NCI-H82 (cell line): ENCODE measurements around the gene COL13A1.
A peak's percentile ranks its signal among the peaks of the same experiment; 100 is the strongest.

ENCODE experiments used
- DNase-seq: peaks from one replicate; lab custom pipeline; 2025; lab: John Stamatoyannopoulos, UW

The COL13A1 gene

DNA sequence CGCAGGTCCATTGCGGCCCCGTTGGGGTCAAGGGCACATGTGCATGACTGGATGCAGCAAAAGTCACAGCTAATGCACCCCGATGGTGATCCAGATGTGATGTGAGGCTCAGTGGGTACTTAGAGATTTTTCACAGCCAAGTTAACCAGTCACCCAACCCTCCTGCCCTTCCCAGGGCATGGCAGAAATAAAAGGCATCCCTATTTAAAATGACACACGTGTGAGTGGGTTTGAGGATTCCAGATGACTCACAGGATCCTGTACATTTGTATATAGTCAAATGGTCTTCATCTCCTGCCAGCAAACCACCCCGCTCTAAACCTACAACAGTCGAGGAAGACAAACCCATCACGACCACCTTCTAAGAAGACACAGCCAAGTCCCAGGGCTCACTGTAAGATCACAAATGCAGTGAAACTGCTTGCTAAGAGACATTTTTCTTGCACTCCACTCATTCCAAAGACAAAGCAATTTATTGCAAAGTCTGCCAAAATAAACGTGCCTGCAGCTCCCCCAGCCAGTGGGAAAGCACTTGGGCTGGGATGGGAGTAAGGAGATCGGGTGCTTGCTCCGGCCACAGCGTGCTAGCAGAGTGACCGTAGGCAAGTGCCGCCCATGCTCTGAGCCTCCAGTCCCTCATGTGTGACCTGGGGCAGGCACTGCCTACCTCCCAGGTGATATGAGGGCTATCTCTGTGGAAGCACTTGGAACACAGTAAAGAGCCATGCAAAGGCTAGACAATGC lies 164.4 kb downstream of the COL13A1 start:
- no peak for DNase-seq

- peak; percentile 22 for DNase-seq
Measured at GRCh38 chr10:69968830-69969229, 167.1 kb downstream of the COL13A1 start.

GRCh38 chr10:69969977-69970376 lies 168.3 kb downstream of the COL13A1 start:
- DNase-seq, result no peak

DNA sequence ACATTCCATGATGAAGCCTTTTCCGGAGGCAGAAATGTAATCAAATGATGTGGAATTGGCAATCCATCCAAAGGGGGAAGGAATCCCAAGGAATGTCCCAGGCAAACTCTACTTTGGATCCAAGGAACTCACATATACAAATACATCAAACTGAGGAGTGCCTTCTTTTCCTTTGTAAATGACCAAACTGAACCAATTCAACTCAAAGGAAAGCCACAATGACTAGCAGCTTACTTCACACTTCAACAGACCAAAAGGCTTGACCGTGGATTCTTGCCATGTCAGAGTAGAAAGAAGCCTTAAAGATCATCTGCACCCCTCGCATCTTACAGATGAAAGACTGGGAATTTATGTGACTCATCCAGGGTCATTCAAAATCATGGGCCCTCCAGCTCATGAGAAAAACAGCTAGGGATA lies 171.3 kb downstream of the COL13A1 start:
- no peak for DNase-seq

GRCh38 chr10:69973678-69974077 lies 172.0 kb downstream of the COL13A1 start:
- no peak for DNase-seq

GRCh38 chr10:69974551-69975155 lies 172.9 kb downstream of the COL13A1 start:
- no peak for DNase-seq

DNA sequence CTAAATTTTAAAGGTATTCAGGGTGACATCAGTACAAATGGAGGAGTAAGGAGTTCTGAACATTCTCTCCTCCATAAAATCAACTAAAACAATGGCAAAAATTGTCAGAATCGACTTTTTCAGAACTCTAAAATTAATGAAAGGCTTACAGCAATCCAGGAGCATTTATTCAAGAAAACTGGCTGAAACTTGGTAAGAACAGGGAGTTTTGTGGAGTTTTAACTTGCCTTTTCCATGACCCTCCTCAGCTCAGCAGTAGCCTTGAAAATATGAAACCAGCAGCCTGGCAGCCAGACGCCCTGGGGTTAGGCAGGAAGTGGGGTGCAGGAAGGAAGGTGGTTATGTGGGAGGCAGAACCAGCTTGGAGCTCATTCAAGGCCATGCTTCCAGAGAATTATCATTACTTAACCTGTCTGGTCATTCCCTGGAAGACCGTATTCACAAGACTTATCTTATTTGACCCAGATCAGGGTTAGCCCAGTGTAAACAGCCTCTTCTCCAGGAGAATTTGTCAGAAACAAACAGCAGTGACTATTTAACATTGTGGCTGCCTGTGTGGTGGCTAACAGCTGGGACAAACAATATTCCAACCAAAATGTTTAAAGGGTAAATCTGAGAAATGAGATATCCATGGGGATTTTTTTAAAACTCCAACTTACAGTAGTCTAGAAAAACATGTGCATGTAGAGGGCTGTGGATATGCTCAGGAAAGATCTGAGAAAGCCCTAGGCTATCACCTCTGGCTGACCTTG lies 175.3 kb downstream of the COL13A1 start:
- no peak for DNase-seq

GRCh38 chr10:69979174-69979573 lies 177.5 kb downstream of the COL13A1 start:
- DNase-seq, result no peak

GRCh38 chr10:69980672-69981071 lies 179.0 kb downstream of the COL13A1 start:
- no peak for DNase-seq

DNA sequence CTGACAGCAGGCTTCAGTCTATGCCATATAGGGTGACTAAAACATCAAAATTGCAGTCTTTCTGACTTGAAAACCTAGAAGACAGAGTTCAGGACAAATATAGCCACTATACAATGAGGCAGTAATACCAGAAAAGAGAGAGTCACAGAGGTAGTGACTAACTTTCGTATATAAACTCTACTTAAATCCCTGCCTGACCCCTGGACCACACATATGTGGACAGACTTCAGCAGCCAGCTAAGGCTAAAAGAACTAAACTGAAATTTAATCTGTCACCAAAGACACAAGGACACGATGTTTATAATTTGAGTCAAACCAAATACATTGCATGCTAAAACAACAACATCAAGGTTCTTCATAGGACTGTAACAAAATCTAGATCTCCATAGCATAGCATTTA lies 186.4 kb downstream of the COL13A1 start:
- DNase-seq, result no peak

DNA sequence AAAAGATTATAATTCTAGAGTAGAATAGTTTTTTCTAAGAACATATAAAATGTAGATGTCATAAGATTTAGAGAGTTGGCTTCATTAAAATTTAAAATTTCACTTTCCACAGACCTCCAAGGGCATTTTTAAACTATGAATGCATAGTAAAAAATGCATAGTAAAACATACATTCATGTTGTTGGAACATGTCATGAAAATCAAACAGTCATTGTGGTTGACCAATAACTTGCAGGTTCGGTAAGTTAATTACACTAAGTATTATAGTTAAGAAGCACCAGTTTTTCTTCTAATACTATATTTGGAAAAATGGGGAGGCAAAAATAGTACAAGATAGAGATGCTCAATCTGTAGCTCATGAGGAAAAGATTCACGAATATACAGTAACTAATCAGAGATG lies 189.4 kb downstream of the COL13A1 start:
- no peak for DNase-seq

- peak; percentile 48 for DNase-seq
Measured at GRCh38 chr10:69994262-69994661, 192.6 kb downstream of the COL13A1 start.

GRCh38 chr10:69996611-69997010 lies 194.9 kb downstream of the COL13A1 start:
- DNase-seq, result no peak

DNA sequence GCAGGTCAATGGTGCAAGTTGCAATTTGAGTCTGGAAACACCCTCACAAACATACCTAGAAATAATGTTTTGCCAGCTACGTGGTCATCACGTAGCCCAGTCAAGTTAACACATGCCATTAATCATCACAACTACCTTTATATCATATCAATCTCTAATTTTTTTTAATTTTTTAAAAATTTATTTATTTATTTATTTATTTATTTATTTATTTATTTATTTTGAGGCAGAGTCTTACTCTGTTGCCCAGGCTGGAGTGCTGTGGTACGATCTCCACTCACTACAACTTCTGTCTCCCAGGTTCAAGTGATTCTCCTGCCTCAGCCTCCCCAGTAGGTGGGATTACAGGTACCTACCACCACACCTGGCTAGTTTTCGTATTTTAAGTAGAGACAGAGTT lies 198.6 kb downstream of the COL13A1 start:
- no peak for DNase-seq

GRCh38 chr10:70007116-70007820 lies 205.6 kb downstream of the COL13A1 start:
- DNase-seq, result no peak
